ENCODE measurements around the gene ARPC1B.
"Not testable (repeated sequence)": the region's sequence is repeated elsewhere in the genome, so short reads cannot be mapped to it uniquely, and the experiment has no call there.

Gene ARPC1B

GRCh38 chr7:99374111-99375064 is at the start of gene ARPC1B:
Gene ARPC1B, plus strand, starts transcription at chr7:99374730. Its CDS starts 10,985 bp downstream, at chr7:99385715.
- DNase-seq = peak; percentile 94

- no peak for DNase-seq
Measured at GRCh38 chr7:99325001-99325493, 49.5 kb upstream of the ARPC1B start.

GRCh38 chr7:99325592-99326407 is 48.7 kb upstream of the ARPC1B start, which contains the start of gene ARPC1A:
Gene ARPC1A, plus strand, starts transcription at chr7:99325898. Its CDS starts 7,456 bp downstream, at chr7:99333354.
- peak; percentile 97 for DNase-seq

GRCh38 chr7:99326408-99326782 is 48.1 kb upstream of the ARPC1B start:
- peak; percentile 3 for DNase-seq

GRCh38 chr7:99330314-99330961 is 44.1 kb upstream of the ARPC1B start:
- DNase-seq = peak; percentile 64

GRCh38 chr7:99331002-99331401 is 43.5 kb upstream of the ARPC1B start:
- DNase-seq = no peak

GRCh38 chr7:99339595-99339994 is 34.9 kb upstream of the ARPC1B start:
- no peak for DNase-seq

GRCh38 chr7:99340659-99341058 is 33.9 kb upstream of the ARPC1B start:
- DNase-seq = no peak

- no peak for DNase-seq
Measured at GRCh38 chr7:99344061-99344647, 30.4 kb upstream of the ARPC1B start.

GRCh38 chr7:99350641-99351040 is 23.9 kb upstream of the ARPC1B start:
- DNase-seq = not testable (repeated sequence)

GRCh38 chr7:99352247-99352646 is 22.3 kb upstream of the ARPC1B start:
- DNase-seq = no peak

GRCh38 chr7:99355098-99355497 is 19.4 kb upstream of the ARPC1B start:
- no peak for DNase-seq

- DNase-seq = no peak
Measured at GRCh38 chr7:99357701-99358490, 16.6 kb upstream of the ARPC1B start.

GRCh38 chr7:99358521-99358920 is 16.0 kb upstream of the ARPC1B start:
- not testable (repeated sequence) for DNase-seq

- no peak for DNase-seq
Measured at GRCh38 chr7:99359465-99360154, 14.9 kb upstream of the ARPC1B start.

GRCh38 chr7:99362801-99363200 is 11.7 kb upstream of the ARPC1B start:
- no peak for DNase-seq

GRCh38 chr7:99363286-99363685 is 11.2 kb upstream of the ARPC1B start:
- DNase-seq = no peak

GRCh38 chr7:99365318-99366141 is 9.0 kb upstream of the ARPC1B start:
- DNase-seq = peak; percentile 24

GRCh38 chr7:99366646-99367045 is 7.9 kb upstream of the ARPC1B start:
- no peak for DNase-seq

Measured in suppressor macrophage treated with lipopolysaccharide for 4 hours (primary cell).